A549 (cell line): Measurements from ENCODE around the gene C1orf216.

Experiments used
- CBX2 ChIP-seq: fragments of 200-600 bp; sonication (generic); IDR thresholded peaks from 2 replicates; pipeline ENCODE4 v1.6.1; 2016; ENCODE audit warnings: low read depth, mild to moderate bottlenecking, borderline replicate concordance
- CBX8 ChIP-seq: fragments of 200-600 bp; sonication (generic); IDR thresholded peaks from 2 replicates; pipeline ENCODE4 v1.6.1; 2016
- CTCF ChIP-seq: fragments of >200 bp; sonication (Bioruptor Twin); formaldehyde crosslinking; IDR thresholded peaks from 3 replicates; pipeline ENCODE4 v1.5.1; 2016
- EP300 ChIP-seq, 2 experiments: fragments of >200 bp; sonication (Bioruptor Twin); formaldehyde crosslinking; IDR thresholded peaks; 2 replicates in 1 of 2; 3 replicates in 1 of 2; pipeline ENCODE4 v1.6.1; 2016 to 2017
- FOSL2 ChIP-seq, 2 experiments: fragments of 450-650 bp in 1 of 2; fragments of >200 bp in 1 of 2; sonication (Bioruptor Twin) in 1 of 2; formaldehyde crosslinking; IDR thresholded peaks; 2 replicates each; pipeline versions ENCODE4 v1.5.0 to v1.6.1; 2016 to 2020; ENCODE audit warnings: mild to moderate bottlenecking in 1 of 2, moderate library complexity in 1 of 2
- JUN ChIP-seq, 2 experiments: fragments of >200 bp; sonication (Bioruptor Twin); formaldehyde crosslinking; IDR thresholded peaks; 2 replicates in 1 of 2; 3 replicates in 1 of 2; pipeline ENCODE4 v1.6.1; 2016 to 2017
- KDM1A ChIP-seq: fragments of 200-600 bp; sonication (generic); IDR thresholded peaks from 2 replicates; pipeline ENCODE4 v1.6.1; 2016; ENCODE audit warnings: low read depth, mild to moderate bottlenecking
- MAFK ChIP-seq: fragments of 450-650 bp; IDR thresholded peaks from 2 replicates; pipeline ENCODE4 v1.6.1; 2014; ENCODE audit not compliant: partially characterized antibody
- POLR2A ChIP-seq: IDR thresholded peaks from 2 replicates; pipeline ENCODE4 v1.6.1; 2012; ENCODE audit warnings: mild to moderate bottlenecking, low read length
- RAD21 ChIP-seq, 2 experiments: fragments of >200 bp in 1 of 2; sonication (Bioruptor Twin) in 1 of 2; formaldehyde crosslinking in 1 of 2; IDR thresholded peaks in 1 of 2; conservative IDR thresholded peaks in 1 of 2; 2 replicates in 1 of 2; 3 replicates in 1 of 2; pipeline ENCODE4 v1.6.1; 2012 to 2018; ENCODE audit warnings: inconsistent platforms in 1 of 2
- RCOR1 ChIP-seq: fragments of 150-350 bp; IDR thresholded peaks from 2 replicates; pipeline ENCODE4 v1.6.1; 2014; ENCODE audit warnings: antibody characterized with exemption, low read length, low read depth
- SMC3 ChIP-seq: fragments of >200 bp; sonication (Bioruptor Twin); formaldehyde crosslinking; IDR thresholded peaks from 3 replicates; pipeline ENCODE4 v1.6.1; 2018; ENCODE audit warnings: inconsistent platforms
- TF ChIP-seq, protein P1 (sequence below): IDR thresholded peaks from 2 replicates; pipeline ENCODE4 v1.6.1; 2012
- TF ChIP-seq, protein P2 (sequence below): fragments of 200-600 bp; sonication (generic); IDR thresholded peaks from 2 replicates; pipeline ENCODE4 v1.6.1; 2016; ENCODE audit warnings: antibody characterized with exemption, mild to moderate bottlenecking, moderate library complexity

DNA sequence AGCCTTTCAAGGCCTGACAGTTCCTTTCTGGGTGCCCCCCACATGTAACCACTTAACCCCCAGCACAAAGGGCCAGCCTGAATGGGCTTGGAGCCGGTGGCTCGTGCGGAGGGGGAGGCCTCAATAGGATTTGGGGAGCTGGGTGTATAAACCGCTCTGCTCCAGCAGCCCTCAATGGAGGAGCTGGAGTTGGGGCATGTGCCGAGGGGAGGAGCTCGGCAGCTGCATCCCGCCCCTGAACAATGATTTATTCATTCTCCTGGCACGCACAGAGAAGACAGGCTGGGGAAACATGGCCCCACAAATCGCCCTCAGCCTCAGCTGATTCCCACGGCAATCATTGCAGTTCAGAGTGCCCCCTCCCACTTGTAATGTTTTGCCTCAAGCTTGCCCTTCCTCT lies 6.9 kb upstream of the C1orf216 start:
- no peak for TF ChIP-seq CTCF
- no peak for TF ChIP-seq RAD21 (conservative IDR thresholded peaks at IDR 0.05 in 1 of 2, IDR thresholded peaks at IDR 0.05 in 1 of 2)
- no peak for TF ChIP-seq POLR2A
- no peak for TF ChIP-seq CBX2
- TF ChIP-seq SMC3, result no peak
- no peak for TF ChIP-seq JUN (IDR thresholded peaks at IDR 0.05)
- no peak for TF ChIP-seq EP300 (IDR thresholded peaks at IDR 0.05)
- TF ChIP-seq RCOR1, result no peak
- TF ChIP-seq, protein P1, sequence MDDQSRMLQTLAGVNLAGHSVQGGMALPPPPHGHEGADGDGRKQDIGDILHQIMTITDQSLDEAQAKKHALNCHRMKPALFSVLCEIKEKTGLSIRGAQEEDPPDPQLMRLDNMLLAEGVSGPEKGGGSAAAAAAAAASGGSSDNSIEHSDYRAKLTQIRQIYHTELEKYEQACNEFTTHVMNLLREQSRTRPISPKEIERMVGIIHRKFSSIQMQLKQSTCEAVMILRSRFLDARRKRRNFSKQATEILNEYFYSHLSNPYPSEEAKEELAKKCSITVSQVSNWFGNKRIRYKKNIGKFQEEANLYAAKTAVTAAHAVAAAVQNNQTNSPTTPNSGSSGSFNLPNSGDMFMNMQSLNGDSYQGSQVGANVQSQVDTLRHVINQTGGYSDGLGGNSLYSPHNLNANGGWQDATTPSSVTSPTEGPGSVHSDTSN, result no peak
- TF ChIP-seq, protein P2, sequence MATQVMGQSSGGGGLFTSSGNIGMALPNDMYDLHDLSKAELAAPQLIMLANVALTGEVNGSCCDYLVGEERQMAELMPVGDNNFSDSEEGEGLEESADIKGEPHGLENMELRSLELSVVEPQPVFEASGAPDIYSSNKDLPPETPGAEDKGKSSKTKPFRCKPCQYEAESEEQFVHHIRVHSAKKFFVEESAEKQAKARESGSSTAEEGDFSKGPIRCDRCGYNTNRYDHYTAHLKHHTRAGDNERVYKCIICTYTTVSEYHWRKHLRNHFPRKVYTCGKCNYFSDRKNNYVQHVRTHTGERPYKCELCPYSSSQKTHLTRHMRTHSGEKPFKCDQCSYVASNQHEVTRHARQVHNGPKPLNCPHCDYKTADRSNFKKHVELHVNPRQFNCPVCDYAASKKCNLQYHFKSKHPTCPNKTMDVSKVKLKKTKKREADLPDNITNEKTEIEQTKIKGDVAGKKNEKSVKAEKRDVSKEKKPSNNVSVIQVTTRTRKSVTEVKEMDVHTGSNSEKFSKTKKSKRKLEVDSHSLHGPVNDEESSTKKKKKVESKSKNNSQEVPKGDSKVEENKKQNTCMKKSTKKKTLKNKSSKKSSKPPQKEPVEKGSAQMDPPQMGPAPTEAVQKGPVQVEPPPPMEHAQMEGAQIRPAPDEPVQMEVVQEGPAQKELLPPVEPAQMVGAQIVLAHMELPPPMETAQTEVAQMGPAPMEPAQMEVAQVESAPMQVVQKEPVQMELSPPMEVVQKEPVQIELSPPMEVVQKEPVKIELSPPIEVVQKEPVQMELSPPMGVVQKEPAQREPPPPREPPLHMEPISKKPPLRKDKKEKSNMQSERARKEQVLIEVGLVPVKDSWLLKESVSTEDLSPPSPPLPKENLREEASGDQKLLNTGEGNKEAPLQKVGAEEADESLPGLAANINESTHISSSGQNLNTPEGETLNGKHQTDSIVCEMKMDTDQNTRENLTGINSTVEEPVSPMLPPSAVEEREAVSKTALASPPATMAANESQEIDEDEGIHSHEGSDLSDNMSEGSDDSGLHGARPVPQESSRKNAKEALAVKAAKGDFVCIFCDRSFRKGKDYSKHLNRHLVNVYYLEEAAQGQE, result no peak
- TF ChIP-seq FOSL2 (IDR thresholded peaks at IDR 0.05), result no peak
- TF ChIP-seq FOSL2 (CRISPR knock-in tag; IDR thresholded peaks at IDR 0.05), result no peak
- TF ChIP-seq MAFK, result no peak
- no peak for TF ChIP-seq KDM1A
- TF ChIP-seq CBX8, result no peak
